GM19455 (cell line): ENCODE data around the gene EIF4A2.

ENCODE experiments used
- ATAC-seq: cut with Tn5 transposase; IDR thresholded peaks from one replicate; pipeline ENCODE4 v1.9.1; 2021; ENCODE audit not compliant: unreplicated experiment

Gene EIF4A2

DNA sequence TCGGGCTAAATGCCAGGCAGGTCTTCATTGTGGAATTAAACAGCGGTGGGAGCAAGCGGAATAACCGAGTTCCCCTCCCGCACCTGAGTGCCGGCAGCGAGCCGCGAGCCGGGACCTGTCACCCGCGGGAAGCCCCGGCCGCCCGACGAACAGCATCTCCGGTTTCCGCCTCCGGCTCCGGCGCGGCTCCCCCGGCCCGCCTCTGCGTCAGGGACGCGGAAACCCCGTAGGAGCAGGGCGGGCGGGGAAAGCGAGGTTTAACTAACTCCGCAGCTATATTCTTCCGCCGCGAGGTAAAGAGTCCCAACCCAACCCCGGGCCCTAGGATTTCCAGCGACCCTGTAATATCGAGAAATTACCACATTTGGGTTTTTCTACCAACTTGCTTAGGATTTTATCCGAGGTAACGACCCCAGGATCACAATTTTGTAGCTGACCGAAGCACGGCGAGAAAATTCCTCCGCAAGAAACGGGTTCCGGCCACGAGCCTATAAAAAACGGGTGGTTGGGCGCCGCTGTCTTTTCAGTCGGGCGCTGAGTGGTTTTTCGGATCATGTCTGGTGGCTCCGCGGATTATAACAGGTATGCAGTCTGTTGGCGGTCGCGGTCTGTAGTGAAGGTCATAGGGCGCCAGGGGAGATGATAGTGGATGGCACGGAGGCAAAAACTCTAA lies at the start of gene EIF4A2:
TSS of gene EIF4A2 (plus strand) at position 520 of the 673 bp plus-strand sequence. CDS start at position 554, 34 bp downstream.
- ATAC-seq: peak; percentile 56

GRCh38 chr3:186742618-186743380 lies 40.6 kb upstream of the EIF4A2 start:
- no peak for ATAC-seq

DNA sequence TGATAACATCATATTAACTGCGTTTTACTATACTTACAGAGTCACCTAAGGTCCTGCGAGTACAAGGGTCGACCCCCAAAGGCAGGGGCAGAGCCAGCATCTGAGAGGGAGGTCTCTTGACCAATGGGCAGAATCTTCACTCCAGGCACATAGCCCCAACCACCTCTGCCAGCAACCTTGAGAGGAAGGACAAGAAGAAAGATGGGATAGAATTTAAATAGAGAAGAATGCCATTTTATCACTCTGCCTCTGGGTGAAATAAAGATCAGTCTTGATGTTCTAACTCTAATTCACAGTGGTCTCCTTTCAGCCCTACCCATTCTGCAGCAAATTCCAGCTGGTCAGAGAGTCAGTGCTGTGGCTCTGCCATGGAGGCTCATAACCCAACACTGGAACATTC lies 39.7 kb upstream of the EIF4A2 start:
- no peak for ATAC-seq

DNA sequence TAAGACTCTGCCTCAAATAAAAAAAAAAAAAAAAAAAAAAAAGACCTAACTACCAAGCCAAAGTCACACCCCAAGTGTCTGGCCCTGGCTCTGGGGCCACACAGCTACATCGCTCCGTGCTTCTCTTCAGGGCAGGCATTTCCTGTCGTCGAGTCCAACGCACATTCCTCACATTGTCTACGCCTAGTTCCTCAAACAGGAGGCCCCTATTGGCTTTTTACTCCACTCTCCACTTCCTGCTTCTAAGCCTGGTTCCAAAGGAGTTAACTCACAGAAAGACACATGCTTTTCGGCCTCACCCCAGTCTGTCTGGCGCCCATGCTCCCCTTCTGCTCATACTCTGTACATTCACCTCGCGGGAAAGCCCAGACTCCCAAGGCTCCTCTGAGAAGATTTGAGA lies 37.4 kb upstream of the EIF4A2 start:
- ATAC-seq: no peak

DNA sequence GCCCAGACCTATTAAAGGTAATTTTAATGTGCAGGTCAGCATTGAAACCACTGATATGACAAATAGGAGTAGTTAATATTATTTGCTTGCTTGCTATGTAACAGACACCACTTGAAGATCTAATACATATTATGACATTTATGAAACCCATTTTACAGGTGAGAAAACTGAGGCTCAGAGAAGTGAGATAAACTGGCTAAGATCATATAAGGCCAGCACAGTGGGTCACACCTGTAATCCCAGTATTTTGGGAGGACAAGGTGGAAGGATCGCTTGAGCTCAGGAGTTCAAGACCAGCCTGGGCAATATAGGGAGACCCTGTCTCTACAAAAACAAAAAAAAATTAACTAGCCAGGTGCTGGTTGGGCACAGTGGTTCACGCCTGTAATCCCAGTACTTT lies 33.1 kb upstream of the EIF4A2 start:
- no peak for ATAC-seq

DNA sequence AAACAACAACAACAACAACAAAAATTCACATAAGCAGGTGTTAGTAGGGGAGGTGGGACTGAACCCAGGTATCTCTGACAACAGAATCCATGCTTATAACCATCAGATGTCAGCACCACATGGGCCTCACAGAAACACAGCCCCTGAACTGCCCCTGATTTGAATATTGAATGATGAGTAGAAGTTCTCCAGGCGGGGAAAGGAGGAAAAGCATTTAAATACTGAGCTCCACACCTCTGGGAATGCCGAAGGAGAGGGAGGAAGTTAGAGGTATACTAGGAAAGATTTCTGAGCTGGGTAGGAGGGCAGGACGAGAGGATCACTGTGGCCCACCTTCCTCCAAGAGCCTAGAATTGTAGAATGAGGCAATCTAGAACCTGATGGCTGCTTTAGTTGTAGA lies 31.9 kb upstream of the EIF4A2 start:
- no peak for ATAC-seq

DNA sequence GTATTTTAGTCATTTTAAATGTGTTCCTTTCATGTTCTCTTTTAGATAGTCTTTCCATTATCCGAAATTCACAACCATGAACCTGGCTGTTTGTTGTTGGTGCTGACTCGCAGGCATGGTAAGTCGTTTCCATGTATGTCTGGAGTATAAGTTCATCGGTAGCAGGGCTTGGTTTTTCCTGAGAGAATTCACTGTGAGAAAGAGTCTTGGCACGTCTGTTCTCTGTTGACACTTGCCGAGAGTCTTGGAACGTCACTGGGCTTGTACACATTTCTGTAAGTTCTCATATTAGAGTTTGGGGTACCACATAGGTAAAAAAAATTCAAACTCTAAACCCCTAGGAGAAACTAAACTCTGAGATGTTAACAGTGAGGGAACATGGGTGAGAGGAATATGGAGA lies 29.4 kb upstream of the EIF4A2 start:
- no peak for ATAC-seq

- ATAC-seq: no peak
Measured at GRCh38 chr3:186754871-186755270, 28.5 kb upstream of the EIF4A2 start.

DNA sequence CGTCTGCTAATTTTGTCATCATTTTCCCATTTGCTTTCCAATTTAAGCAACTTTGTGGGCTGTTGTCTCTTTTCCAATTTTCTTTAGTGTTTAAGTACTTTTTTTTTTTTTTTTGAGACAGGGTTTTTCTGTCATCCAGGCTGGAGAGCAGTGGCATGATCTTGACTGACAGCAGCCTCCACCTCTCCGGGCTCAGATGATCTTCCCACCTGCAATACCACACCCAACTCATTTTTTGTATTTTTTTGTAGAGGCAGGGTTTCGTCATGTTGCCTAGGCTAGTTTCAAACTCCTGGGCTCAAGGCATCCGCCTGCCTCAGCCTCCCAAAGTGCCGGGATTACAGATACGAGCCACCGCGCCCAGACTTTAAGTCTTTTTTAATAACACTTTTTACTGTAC lies 26.2 kb upstream of the EIF4A2 start:
- no peak for ATAC-seq

- no peak for ATAC-seq
Measured at GRCh38 chr3:186757686-186758220, 25.6 kb upstream of the EIF4A2 start.

GRCh38 chr3:186759231-186759930 lies 24.0 kb upstream of the EIF4A2 start:
- no peak for ATAC-seq

DNA sequence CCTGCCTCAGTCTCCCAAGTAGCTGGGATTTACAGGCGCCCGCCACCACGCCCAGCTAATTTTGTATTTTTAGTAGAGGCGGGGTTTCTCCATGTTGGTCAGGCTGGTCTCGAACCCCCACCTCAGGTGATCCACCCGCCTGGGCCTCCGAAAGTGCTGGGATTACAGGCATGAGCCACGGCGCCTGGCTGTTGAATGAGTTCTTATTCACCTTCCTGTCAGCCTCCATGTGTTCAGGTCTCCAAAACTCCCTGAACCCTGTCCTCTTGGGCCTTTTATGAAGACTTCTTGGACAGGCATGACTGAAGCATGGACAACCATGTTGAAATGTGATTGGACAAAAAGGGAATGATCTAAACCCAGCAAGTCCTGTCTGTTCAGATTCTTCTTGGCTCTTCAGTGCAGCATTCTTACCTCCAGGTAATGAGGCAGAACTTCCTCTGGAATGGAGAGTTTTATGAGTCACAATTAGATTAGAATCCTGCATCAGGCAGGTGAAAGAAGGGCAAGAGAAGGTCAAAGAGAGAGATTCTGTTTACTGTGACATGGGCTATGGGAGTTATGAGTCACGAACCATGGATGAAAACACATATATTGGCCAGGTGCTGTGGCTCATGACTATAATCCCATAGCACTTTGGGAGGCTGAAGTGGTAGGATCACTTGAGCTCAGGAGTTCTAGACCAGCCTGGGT lies 23.1 kb upstream of the EIF4A2 start:
- ATAC-seq: no peak

GRCh38 chr3:186760897-186761447 lies 22.4 kb upstream of the EIF4A2 start:
- no peak for ATAC-seq

DNA sequence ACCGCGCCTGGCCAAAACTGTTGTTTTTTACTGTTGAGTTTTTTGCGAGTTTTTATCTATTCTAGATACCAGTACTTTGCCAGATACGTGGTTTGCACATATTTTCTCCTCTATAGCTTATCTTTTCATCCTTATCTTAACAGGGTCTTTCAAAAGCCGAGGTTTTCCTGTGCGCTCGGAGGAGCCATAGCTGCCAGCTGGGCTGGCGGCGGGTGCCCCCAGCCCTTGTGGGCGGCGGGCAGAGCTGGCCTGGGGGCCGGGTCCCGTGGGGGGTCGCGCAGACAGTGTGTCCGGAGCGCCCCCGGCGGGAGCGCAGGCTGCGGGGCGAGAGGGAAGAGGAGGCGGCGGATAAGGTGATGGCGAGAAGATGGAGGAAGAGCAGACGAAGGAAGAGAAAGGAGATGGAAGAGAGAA lies 11.1 kb upstream of the EIF4A2 start:
- ATAC-seq: peak; percentile 25

GRCh38 chr3:186772701-186773417 lies 10.5 kb upstream of the EIF4A2 start:
- ATAC-seq: peak; percentile 92

DNA sequence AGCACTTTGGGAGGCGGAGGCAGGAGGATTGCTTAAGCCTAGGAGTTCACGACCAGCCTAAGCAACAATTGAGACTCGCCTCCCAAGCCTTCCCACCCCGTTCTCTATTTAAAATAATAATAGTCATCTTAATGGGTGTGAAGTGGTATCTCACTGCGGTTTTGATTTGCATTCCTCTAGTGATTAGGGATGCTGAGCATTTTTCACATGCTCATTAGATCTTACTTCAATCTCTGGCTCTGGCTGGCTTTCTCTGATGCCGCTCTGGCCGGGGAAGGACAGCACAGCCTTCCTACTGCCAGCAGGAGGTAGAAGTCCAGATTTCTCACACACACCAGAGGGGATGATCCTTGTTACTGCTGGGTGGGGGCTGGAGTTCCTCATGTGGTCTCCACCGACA lies 7.4 kb upstream of the EIF4A2 start:
- no peak for ATAC-seq

- ATAC-seq: no peak
Measured at GRCh38 chr3:186779204-186779603, 4.2 kb upstream of the EIF4A2 start.

DNA sequence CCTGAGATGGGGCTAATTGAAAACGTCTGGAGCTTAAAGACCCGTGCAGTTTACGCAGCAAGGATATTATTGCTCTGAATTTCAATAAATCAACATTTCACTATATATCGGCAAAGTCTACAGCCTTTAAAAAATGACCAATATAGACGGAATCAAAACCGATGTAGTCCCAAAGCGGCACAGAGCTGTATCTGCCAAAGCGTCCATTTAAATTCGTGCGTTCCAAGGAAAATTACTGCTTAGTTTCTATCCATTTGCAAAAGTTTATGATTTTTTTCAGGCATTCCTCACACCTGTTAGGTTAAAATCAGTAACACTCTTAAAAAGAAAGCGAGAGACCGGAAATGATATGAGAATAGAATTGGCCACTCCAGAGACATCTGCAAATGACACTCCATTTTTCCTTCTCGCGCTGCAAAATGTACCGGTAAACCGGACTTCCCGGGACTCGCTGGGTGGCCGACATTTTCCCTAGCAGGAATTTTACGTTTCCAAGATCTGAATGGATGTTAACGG lies 777 bp upstream of the EIF4A2 start:
- peak; percentile 27 for ATAC-seq

DNA sequence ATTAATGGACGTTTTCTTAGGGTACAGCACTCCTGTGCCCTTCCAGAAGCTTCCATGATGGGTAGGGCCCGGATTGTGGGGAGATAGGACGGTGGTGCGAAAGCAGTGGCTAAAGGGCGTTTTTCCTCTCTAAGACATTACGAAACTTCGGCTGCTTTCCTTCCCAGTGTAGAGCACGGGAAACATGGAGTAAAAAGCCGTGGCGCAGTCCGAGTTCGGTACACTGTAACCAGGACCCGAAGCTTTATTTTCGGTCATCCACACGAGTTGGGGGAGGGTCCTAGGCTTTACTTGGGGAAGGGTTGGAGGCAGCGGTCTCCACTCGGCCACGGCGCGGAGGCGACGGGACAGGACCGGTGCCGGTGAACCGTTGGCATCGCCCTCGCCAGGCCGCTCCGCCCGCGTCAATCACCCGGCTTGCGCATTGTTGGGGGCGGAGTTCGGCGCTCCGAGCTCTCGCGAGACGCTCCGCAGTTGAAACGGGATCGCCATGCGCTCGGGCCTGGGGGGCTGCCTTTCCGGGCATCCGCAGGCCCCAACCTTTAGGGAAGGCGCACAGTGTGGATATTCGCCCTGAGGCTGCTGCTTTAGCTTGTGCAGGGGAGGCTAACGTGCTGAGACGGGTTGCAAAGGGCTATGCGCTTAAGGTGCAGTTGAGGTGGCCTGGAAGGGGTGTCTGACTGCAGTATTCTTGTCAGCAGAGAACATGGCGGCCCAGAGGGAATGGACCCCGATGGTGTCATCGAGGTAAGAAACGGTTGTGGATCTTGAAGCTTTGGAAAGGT lies 546 bp downstream of the EIF4A2 start:
- ATAC-seq: peak; percentile 61
